Dendritic cell treated with granulocyte-macrophage colony-stimulating factor and Interleukin-4, amounts not matched to agents 40 ng/mL and 50 ng/mL, for 4 days (primary cell): ENCODE data around the gene PIP5K1C.
A peak's percentile ranks its signal among the peaks of the same experiment; 100 is the strongest.

ENCODE experiments used
- H3K27ac Mint-ChIP-seq: one replicate; pipeline ENCODE4 v1.8.0; 2022; ENCODE audit warnings: mild to moderate bottlenecking, mixed read lengths
- H3K27me3 Mint-ChIP-seq: one replicate; pipeline ENCODE4 v1.8.0; 2022; ENCODE audit warnings: mild to moderate bottlenecking, mixed read lengths
- H3K36me3 Mint-ChIP-seq: one replicate; pipeline ENCODE4 v1.8.0; 2022; ENCODE audit warnings: low read depth, mixed read lengths
- H3K4me1 Mint-ChIP-seq: one replicate; pipeline ENCODE4 v1.8.0; 2022; ENCODE audit warnings: low read depth, mixed read lengths
- H3K4me3 Mint-ChIP-seq: one replicate; pipeline ENCODE4 v1.8.0; 2022; ENCODE audit warnings: mild to moderate bottlenecking, moderate library complexity, mixed read lengths
- H3K9me3 Mint-ChIP-seq: one replicate; pipeline ENCODE4 v1.8.0; 2022; ENCODE audit warnings: mixed read lengths
- intact Hi-C: fragments of 100-400 bp; cut with micrococcal nuclease; formaldehyde crosslinking; loops from one replicate; pipeline ENCODE4 v1.15.0; 2022

The PIP5K1C gene

GRCh38 chr19:3730457-3730958 is 30.2 kb upstream of the PIP5K1C start:
- H3K4me1 Mint-ChIP-seq = no peaks in the 10 kb centered on the region
- H3K36me3 Mint-ChIP-seq = no peaks in the 10 kb centered on the region
- intact Hi-C loops = no loop called here
- H3K27me3 Mint-ChIP-seq = peaks cover 11% of the 10 kb centered on the region
- H3K27ac Mint-ChIP-seq = no peak overlapping the region
- H3K4me3 Mint-ChIP-seq = no peak overlapping the region
- no peaks in the 10 kb centered on the region for H3K9me3 Mint-ChIP-seq

GRCh38 chr19:3725640-3726310 is 25.5 kb upstream of the PIP5K1C start:
- Mint-ChIP-seq H3K4me1 (no peaks in the 10 kb centered on the region), H3K36me3 (no peaks in the 10 kb centered on the region), H3K27ac (no peak overlapping the region), H3K4me3 (no peak overlapping the region), H3K9me3 (no peaks in the 10 kb centered on the region), H3K27me3 (peaks cover 53% of the 10 kb centered on the region)
- intact Hi-C loops = no loop called here

GRCh38 chr19:3725121-3725520 is 24.9 kb upstream of the PIP5K1C start:
- H3K4me1 Mint-ChIP-seq = no peaks in the 10 kb centered on the region
- H3K27ac Mint-ChIP-seq = no peak overlapping the region
- intact Hi-C loops = no loop called here
- H3K36me3 Mint-ChIP-seq = no peaks in the 10 kb centered on the region
- no peak overlapping the region for H3K4me3 Mint-ChIP-seq
- H3K9me3 Mint-ChIP-seq = no peaks in the 10 kb centered on the region
- H3K27me3 Mint-ChIP-seq = peaks cover 59% of the 10 kb centered on the region

- intact Hi-C loops = no loop called here
- Mint-ChIP-seq H3K27me3 (peaks cover 70% of the 10 kb centered on the region), H3K27ac (no peak overlapping the region), H3K36me3 (no peaks in the 10 kb centered on the region), H3K9me3 (no peaks in the 10 kb centered on the region), H3K4me1 (no peaks in the 10 kb centered on the region), H3K4me3 (no peak overlapping the region)
These were observed 23.6 kb upstream of the PIP5K1C start for GRCh38 chr19:3723883-3724282.

GRCh38 chr19:3723110-3723488 is 22.8 kb upstream of the PIP5K1C start:
- intact Hi-C loops = no loop called here
- Mint-ChIP-seq H3K4me3 (no peak overlapping the region), H3K4me1 (no peaks in the 10 kb centered on the region), H3K36me3 (no peaks in the 10 kb centered on the region), H3K9me3 (no peaks in the 10 kb centered on the region), H3K27me3 (peaks cover 71% of the 10 kb centered on the region), H3K27ac (no peak overlapping the region)

GRCh38 chr19:3722443-3723109 is 22.3 kb upstream of the PIP5K1C start:
- peaks cover 71% of the 10 kb centered on the region for H3K27me3 Mint-ChIP-seq
- no peak overlapping the region for H3K27ac Mint-ChIP-seq
- no peak overlapping the region for H3K4me3 Mint-ChIP-seq
- no peaks in the 10 kb centered on the region for H3K36me3 Mint-ChIP-seq
- H3K9me3 Mint-ChIP-seq = no peaks in the 10 kb centered on the region
- intact Hi-C loops = no loop called here
- H3K4me1 Mint-ChIP-seq = no peaks in the 10 kb centered on the region

GRCh38 chr19:3721887-3722442 is 21.7 kb upstream of the PIP5K1C start:
- peaks cover 71% of the 10 kb centered on the region for H3K27me3 Mint-ChIP-seq
- H3K27ac Mint-ChIP-seq = no peak overlapping the region
- no peaks in the 10 kb centered on the region for H3K9me3 Mint-ChIP-seq
- intact Hi-C loops = no loop called here
- no peaks in the 10 kb centered on the region for H3K36me3 Mint-ChIP-seq
- H3K4me3 Mint-ChIP-seq = no peak overlapping the region
- H3K4me1 Mint-ChIP-seq = no peaks in the 10 kb centered on the region

GRCh38 chr19:3721131-3721886 is 21.0 kb upstream of the PIP5K1C start:
- Mint-ChIP-seq H3K27ac (peak overlapping the region; percentile 30), H3K4me1 (no peaks in the 10 kb centered on the region), H3K4me3 (peak overlapping the region; percentile 27), H3K27me3 (peaks cover 72% of the 10 kb centered on the region), H3K9me3 (no peaks in the 10 kb centered on the region), H3K36me3 (no peaks in the 10 kb centered on the region)
- intact Hi-C loops = no loop called here

GRCh38 chr19:3720349-3720917 is 20.2 kb upstream of the PIP5K1C start:
- H3K27me3 Mint-ChIP-seq = peaks cover 67% of the 10 kb centered on the region
- H3K36me3 Mint-ChIP-seq = no peaks in the 10 kb centered on the region
- H3K27ac Mint-ChIP-seq = peak overlapping the region; percentile 30
- H3K9me3 Mint-ChIP-seq = no peaks in the 10 kb centered on the region
- intact Hi-C loops = no loop called here
- H3K4me3 Mint-ChIP-seq = no peak overlapping the region
- H3K4me1 Mint-ChIP-seq = no peaks in the 10 kb centered on the region

GRCh38 chr19:3719868-3720267 is 19.6 kb upstream of the PIP5K1C start:
- no peaks in the 10 kb centered on the region for H3K9me3 Mint-ChIP-seq
- H3K36me3 Mint-ChIP-seq = no peaks in the 10 kb centered on the region
- H3K4me3 Mint-ChIP-seq = no peak overlapping the region
- H3K4me1 Mint-ChIP-seq = no peaks in the 10 kb centered on the region
- H3K27me3 Mint-ChIP-seq = peaks cover 63% of the 10 kb centered on the region
- H3K27ac Mint-ChIP-seq = no peak overlapping the region
- intact Hi-C loops = no loop called here

GRCh38 chr19:3716147-3716668 is 15.9 kb upstream of the PIP5K1C start:
- Mint-ChIP-seq H3K9me3 (no peaks in the 10 kb centered on the region), H3K27ac (no peak overlapping the region), H3K4me3 (no peak overlapping the region), H3K27me3 (peaks cover 45% of the 10 kb centered on the region), H3K4me1 (peaks cover 19% of the 10 kb centered on the region), H3K36me3 (no peaks in the 10 kb centered on the region)
- intact Hi-C loops = no loop called here

- H3K27ac Mint-ChIP-seq = peak overlapping the region; percentile 6
- peaks cover 35% of the 10 kb centered on the region for H3K4me1 Mint-ChIP-seq
- no peaks in the 10 kb centered on the region for H3K36me3 Mint-ChIP-seq
- no peaks in the 10 kb centered on the region for H3K9me3 Mint-ChIP-seq
- intact Hi-C loops = no loop called here
- H3K4me3 Mint-ChIP-seq = no peak overlapping the region
- H3K27me3 Mint-ChIP-seq = peaks cover 35% of the 10 kb centered on the region
These were observed 12.7 kb upstream of the PIP5K1C start for GRCh38 chr19:3712663-3713611.
